Astrocyte of the cerebellum (primary cell): Measurements from ENCODE around the gene CDR2.

Experiments used
- DNase-seq: peaks from one replicate; pipeline ENCODE4 v3.0.0-alpha.2; 2011; ENCODE audit warnings: low read depth
- H3K4me3 ChIP-seq: 2 replicates; pipeline ENCODE4 v1.5.1; 2011; ENCODE audit warnings: mild to moderate bottlenecking, low read depth, low read length, moderate library complexity
- in situ Hi-C: cut with HindIII; loops from 2 replicates; pipeline ENCODE4 v1.10.0; 2017; ENCODE audit warnings: low sequenced_read_pairs
- TF ChIP-seq, protein P1 (sequence below): IDR thresholded peaks from 2 replicates; pipeline ENCODE4 v1.5.1; 2012; ENCODE audit warnings: low read length, low read depth, moderate library complexity, mild to moderate bottlenecking; ENCODE audit errors: missing control alignments

The CDR2 gene

DNA sequence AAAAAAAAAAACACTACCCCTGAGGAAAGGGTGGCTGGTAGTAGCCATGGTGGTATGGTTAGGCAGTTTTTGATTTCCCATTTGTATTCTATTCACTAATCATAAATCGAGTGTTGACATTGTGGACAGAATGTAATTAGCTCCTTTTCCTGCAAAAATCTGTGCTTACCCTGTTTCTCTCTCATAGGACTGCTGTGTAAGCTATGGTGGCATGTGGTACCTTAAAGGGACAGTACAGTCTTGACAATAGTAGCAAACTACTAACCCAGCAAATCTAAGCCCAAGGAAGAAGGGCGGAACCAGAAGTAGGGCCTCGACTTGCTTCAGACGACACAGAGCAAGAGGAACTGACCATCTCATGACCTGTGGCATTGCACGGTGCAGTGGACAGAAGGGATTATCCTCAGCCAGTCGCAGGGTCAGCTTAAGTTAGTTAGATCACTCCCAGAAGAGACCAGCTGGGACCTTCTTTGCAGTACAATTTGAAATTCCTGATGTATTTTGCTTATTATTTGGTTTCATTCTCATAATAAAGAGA, 40.9 kb downstream of the CDR2 start:
- no peak for DNase-seq
- in situ Hi-C loops, result no loop called here
- no peak overlapping the region for H3K4me3 ChIP-seq
- TF ChIP-seq, protein P1, sequence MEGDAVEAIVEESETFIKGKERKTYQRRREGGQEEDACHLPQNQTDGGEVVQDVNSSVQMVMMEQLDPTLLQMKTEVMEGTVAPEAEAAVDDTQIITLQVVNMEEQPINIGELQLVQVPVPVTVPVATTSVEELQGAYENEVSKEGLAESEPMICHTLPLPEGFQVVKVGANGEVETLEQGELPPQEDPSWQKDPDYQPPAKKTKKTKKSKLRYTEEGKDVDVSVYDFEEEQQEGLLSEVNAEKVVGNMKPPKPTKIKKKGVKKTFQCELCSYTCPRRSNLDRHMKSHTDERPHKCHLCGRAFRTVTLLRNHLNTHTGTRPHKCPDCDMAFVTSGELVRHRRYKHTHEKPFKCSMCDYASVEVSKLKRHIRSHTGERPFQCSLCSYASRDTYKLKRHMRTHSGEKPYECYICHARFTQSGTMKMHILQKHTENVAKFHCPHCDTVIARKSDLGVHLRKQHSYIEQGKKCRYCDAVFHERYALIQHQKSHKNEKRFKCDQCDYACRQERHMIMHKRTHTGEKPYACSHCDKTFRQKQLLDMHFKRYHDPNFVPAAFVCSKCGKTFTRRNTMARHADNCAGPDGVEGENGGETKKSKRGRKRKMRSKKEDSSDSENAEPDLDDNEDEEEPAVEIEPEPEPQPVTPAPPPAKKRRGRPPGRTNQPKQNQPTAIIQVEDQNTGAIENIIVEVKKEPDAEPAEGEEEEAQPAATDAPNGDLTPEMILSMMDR, result no peak

DNA sequence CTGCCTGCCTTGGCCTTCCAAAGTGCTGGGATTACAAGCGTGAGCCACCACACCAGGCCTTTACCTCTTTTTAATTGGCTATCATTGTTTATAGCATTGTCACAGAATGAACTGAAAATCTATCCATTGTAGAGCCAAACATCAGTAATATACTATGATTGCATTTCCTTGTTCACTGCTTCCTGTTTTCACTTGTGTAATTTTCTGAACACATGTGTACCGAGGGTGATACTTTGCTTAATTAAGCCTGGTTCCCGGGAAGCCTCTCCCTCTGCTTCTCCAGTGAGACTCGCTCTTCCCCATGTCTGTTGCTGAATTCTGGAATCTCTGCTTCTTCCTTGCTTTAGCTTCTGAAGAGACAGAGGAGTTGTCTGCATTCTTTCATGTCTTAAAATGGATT, 44.1 kb downstream of the CDR2 start:
- H3K4me3 ChIP-seq, result no peak overlapping the region
- in situ Hi-C loops, result no loop called here
- DNase-seq, result no peak
- TF ChIP-seq, protein P1, result no peak

DNA sequence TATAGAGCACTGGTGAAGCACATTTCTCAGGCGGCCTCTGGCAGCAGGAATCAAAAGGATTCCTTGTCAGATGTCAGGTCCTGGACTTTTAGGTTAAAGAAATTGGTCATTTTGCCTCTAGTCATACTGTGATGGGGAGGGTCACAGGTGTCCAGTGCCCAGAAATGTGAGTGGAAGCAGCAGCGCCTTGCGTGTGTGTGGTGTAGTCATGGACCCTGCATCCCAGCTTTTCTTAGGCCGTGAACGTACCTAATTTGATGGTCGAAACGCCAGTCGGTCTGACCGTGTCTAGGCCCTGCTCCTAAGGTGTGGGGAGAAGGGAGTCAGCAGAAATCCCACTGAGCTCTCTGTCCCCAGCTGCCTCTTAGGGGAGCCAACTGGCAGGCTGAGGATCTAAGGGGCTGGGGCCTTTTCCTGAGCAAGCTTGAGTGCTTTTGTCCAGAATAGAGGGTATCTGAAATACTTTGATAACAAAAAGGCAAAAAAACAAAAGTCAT, 45.2 kb downstream of the CDR2 start:
- in situ Hi-C loops, result no loop called here
- H3K4me3 ChIP-seq, result no peak overlapping the region
- TF ChIP-seq, protein P1, result no peak
- no peak for DNase-seq

DNA sequence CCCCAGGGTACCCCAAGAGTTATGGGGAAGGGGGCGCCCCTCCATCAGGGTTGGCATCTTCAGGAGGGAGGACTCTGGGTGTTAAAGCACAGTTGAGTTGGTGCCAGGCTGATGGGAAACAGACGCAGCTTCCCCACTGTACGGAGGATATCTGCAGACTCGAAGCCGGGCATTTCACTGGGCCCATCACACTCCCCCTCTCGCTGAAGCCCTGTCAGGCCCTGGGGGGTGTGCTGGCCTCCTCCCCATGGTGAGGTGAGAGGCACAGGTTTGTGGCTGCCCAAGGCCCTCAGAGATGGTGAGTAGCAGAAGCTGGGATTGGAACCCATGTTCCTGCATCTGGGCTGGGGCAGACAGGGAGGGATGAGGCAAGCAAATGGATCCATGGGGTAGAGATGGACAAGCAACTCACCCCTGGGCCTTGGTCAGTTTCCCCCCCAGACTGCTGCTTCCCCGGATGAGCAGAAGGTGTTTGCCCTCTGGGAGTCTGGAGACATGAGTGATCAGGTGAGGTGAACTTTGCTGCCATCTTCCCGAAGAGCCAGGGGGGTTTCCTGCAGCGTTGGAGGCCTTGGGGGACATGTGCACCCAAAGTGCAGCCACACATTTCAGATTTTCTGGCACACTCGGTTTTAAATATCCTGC, 46.2 kb downstream of the CDR2 start:
- no peak overlapping the region for H3K4me3 ChIP-seq
- in situ Hi-C loops, result no loop called here
- TF ChIP-seq, protein P1, result no peak
- DNase-seq, result no peak

DNA sequence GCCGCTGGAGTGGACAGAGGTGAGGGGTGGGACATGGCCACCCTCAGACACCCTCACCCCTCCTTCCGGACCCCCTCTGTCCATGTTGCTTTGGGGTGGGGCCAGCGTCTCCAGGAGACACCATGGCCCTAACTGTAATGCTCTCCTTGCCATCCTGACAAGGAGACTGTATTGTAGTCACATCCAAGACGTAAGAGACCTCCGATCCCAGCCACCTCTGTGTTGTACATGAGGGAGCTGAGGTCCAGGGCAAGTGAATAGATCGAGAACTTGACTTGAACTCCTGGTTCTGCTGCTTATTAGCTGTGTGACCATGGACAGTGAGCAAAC, 47.0 kb downstream of the CDR2 start:
- no peak overlapping the region for H3K4me3 ChIP-seq
- DNase-seq, result no peak
- TF ChIP-seq, protein P1, result no peak
- in situ Hi-C loops, result no loop called here

DNA sequence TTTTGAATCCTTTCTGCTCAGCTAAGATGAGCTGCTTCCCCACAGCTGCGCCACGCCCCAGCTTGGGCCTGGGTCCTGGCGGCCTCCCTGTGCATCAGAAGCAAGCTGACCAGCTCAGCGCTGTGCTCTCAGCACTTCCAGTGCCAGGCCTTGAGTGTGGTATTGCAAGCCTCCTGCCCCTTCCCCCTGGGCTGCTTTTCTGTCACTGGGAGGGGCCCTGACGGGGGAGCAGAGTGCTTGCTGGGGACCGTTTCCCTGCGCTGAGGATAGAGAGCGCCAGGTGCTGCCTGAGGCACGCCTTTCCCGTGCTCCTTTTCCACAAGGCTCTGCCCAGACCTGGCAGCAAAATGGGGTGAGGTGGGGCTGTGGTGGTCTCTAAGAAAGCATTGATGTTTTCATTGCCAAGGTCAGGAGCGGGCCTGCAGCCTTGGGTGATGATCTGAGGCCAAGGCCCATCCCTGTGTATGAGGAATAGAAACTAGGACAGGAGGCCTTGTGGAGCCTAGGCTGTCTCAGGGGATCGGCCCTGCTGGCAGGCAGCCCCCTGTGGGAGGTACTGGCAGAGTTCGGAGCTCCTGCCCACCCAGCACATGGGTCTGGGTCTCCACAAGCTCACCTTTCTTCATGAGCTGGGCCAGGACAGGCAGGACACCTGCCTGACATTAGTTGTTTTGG, 47.5 kb downstream of the CDR2 start:
- H3K4me3 ChIP-seq, result no peak overlapping the region
- in situ Hi-C loops, result no loop called here
- no peak for DNase-seq
- TF ChIP-seq, protein P1, result no peak
